Mucosa of rectum (tissue), 2 donors: Measurements from ENCODE around the gene MAN2A1.

Source experiments
- H3K27ac ChIP-seq, 2 donors: one replicate each; pipeline ENCODE4 v1.7.0; 2013; ENCODE audit warnings: inconsistent platforms in 2 of 2, low read depth in 2 of 2, low read length in 2 of 2
- H3K27me3 ChIP-seq, 2 donors: one replicate each; pipeline ENCODE4 v1.7.0; 2013; ENCODE audit warnings: low read length in 2 of 2; ENCODE audit not compliant: control insufficient read depth in 2 of 2, insufficient read depth in 2 of 2
- H3K36me3 ChIP-seq, 2 donors: one replicate each; pipeline ENCODE4 v1.7.0; 2013; ENCODE audit warnings: low read length in 2 of 2; ENCODE audit not compliant: control insufficient read depth in 2 of 2, insufficient read depth in 2 of 2
- H3K4me1 ChIP-seq, 2 donors: one replicate each; pipeline ENCODE4 v1.7.0; 2013; ENCODE audit warnings: low read length in 2 of 2, mild to moderate bottlenecking in 1 of 2; ENCODE audit not compliant: control insufficient read depth in 2 of 2, insufficient read depth in 2 of 2
- H3K4me3 ChIP-seq, 2 donors: one replicate each; pipeline ENCODE4 v1.7.0; 2013; ENCODE audit warnings: low read length in 2 of 2
- H3K9ac ChIP-seq, 2 donors: one replicate each; pipeline ENCODE4 v1.7.0; 2013; ENCODE audit warnings: low read length in 2 of 2, low read depth in 1 of 2, mild to moderate bottlenecking in 1 of 2
- H3K9me3 ChIP-seq, 2 donors: one replicate each; pipeline ENCODE4 v1.7.0; 2013; ENCODE audit warnings: low read length in 2 of 2; ENCODE audit not compliant: control insufficient read depth in 2 of 2
- donor health status: healthy.
- donor health status: Normal muscosa, but diverticular disease.

Gene MAN2A1

DNA sequence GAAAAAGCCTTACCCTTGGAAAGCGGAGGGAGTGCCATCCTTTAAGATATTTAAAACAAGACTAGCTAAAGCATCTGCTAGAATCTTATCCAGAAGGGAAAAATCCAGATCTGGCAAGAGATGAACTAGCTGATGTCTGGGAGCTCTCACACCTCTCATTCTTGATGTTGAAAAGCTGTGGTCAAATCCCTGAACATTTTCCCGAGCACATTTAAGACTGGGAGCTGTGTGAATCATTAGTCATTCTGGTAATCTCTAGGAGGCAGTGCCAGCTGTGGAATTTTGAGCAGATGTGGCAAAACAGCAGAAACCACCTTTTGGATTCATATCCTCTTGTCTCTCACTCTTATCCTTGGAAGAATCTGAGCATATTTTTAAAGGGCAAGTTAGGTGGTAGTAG lies 218.0 kb downstream of the MAN2A1 start:
- Histone ChIP-seq H3K4me3 (no peak overlapping the region), H3K9ac (no peak overlapping the region), H3K36me3 (no peaks in the 10 kb centered on the region), H3K27ac (no peak overlapping the region), H3K9me3 (no peaks in the 10 kb centered on the region), H3K27me3 (no peaks in the 10 kb centered on the region), H3K4me1 (no peaks in the 10 kb centered on the region)

- no peaks in the 10 kb centered on the region for H3K4me1 ChIP-seq
- no peak overlapping the region for H3K27ac ChIP-seq
- no peaks in the 10 kb centered on the region for H3K9me3 ChIP-seq
- H3K4me3 ChIP-seq: no peak overlapping the region
- H3K27me3 ChIP-seq: no peaks in the 10 kb centered on the region
- no peak overlapping the region for H3K9ac ChIP-seq
- H3K36me3 ChIP-seq: no peaks in the 10 kb centered on the region
Measured at GRCh38 chr5:109908366-109908765, 218.6 kb downstream of the MAN2A1 start.

GRCh38 chr5:109910874-109911273 lies 221.1 kb downstream of the MAN2A1 start:
- H3K9ac ChIP-seq: no peak overlapping the region
- H3K36me3 ChIP-seq: no peaks in the 10 kb centered on the region
- no peaks in the 10 kb centered on the region for H3K27me3 ChIP-seq
- no peak overlapping the region for H3K4me3 ChIP-seq
- no peaks in the 10 kb centered on the region for H3K9me3 ChIP-seq
- H3K4me1 ChIP-seq: no peaks in the 10 kb centered on the region
- H3K27ac ChIP-seq: no peak overlapping the region

DNA sequence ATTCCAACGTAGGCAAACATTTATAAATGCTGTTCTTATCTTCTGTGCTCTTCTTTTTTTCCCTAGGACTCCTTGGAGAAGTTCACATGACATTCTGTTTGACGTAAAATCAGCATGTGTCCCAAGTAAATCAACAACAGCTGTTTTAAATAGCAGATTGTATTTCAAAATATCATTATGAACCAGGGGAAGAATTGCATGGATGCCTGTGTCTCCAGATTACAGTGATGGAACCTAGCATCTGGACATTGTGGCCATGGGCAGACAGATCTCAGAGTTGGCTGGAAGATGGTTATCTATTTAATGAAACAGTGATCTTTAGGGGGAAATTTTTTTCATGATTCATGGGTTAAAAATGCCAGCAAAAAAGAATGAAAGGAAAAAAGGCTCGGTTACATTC lies 222.0 kb downstream of the MAN2A1 start:
- no peak overlapping the region for H3K27ac ChIP-seq
- H3K36me3 ChIP-seq: no peaks in the 10 kb centered on the region
- H3K9ac ChIP-seq: no peak overlapping the region
- no peaks in the 10 kb centered on the region for H3K27me3 ChIP-seq
- H3K9me3 ChIP-seq: no peaks in the 10 kb centered on the region
- no peak overlapping the region for H3K4me3 ChIP-seq
- H3K4me1 ChIP-seq: no peaks in the 10 kb centered on the region

GRCh38 chr5:109914906-109915305 lies 225.2 kb downstream of the MAN2A1 start:
- Histone ChIP-seq H3K36me3 (no peaks in the 10 kb centered on the region), H3K27ac (no peak overlapping the region), H3K4me1 (no peaks in the 10 kb centered on the region), H3K9me3 (no peaks in the 10 kb centered on the region), H3K4me3 (no peak overlapping the region), H3K9ac (no peak overlapping the region), H3K27me3 (no peaks in the 10 kb centered on the region)

- Histone ChIP-seq H3K9me3 (no peaks in the 10 kb centered on the region), H3K36me3 (no peaks in the 10 kb centered on the region), H3K4me3 (no peak overlapping the region), H3K9ac (no peak overlapping the region), H3K4me1 (no peaks in the 10 kb centered on the region), H3K27me3 (no peaks in the 10 kb centered on the region), H3K27ac (no peak overlapping the region)
Measured at GRCh38 chr5:109916481-109917153, 226.9 kb downstream of the MAN2A1 start.
